ENCODE measurements around the gene MYOC. TPM values are rescaled to one million over a fixed set of nuclear protein-coding genes. Genes with fewer than 3 reads are reported as not detected.
"Not testable (repeated sequence)": the region's sequence is repeated elsewhere in the genome, so short reads cannot be mapped to it uniquely, and the experiment has no call there.

The MYOC gene
- total RNA-seq, 2 donors from 2014 or later, result 2.8 to 4.4 TPM

GRCh38 chr1:171623651-171624331, 28.7 kb downstream of the MYOC start:
- H3K4me3 ChIP-seq, result no peak overlapping the region
- TF ChIP-seq CTCF (IDR thresholded peaks at IDR 0.05), result no peak
- H3K27ac ChIP-seq, result no peak overlapping the region
- no peaks in the 10 kb centered on the region for H3K36me3 ChIP-seq
- no peaks in the 10 kb centered on the region for H3K27me3 ChIP-seq
- H3K4me1 ChIP-seq, result no peaks in the 10 kb centered on the region
- DNase-seq (ENCODE audit: low spot score), result no peak
- H3K9me3 ChIP-seq, result no peaks in the 10 kb centered on the region

GRCh38 chr1:171622152-171622462, 30.4 kb downstream of the MYOC start, which contains the start of gene MYOCOS:
Gene MYOCOS, plus strand, starts transcription at chr1:171622243. Its CDS starts 1,641 bp downstream, at chr1:171623884.
- H3K27ac ChIP-seq, result no peak within 1 kb of the TSS
- no peaks in the 10 kb centered on the region for H3K27me3 ChIP-seq
- H3K4me1 ChIP-seq, result no peaks in the 10 kb centered on the region
- no peaks in the 10 kb centered on the region for H3K9me3 ChIP-seq
- H3K36me3 ChIP-seq, result no peaks in the 10 kb centered on the region
- no peak within 1 kb of the TSS for H3K4me3 ChIP-seq
- DNase-seq (ENCODE audit: low spot score), result no peak
- no peak for TF ChIP-seq CTCF (IDR thresholded peaks at IDR 0.05)

GRCh38 chr1:171616586-171616985, 35.9 kb downstream of the MYOC start:
- Histone ChIP-seq H3K27ac (no peak overlapping the region), H3K36me3 (no peaks in the 10 kb centered on the region), H3K4me1 (no peaks in the 10 kb centered on the region), H3K9me3 (no peaks in the 10 kb centered on the region), H3K4me3 (no peak overlapping the region), H3K27me3 (no peaks in the 10 kb centered on the region)
- no peak for TF ChIP-seq CTCF (IDR thresholded peaks at IDR 0.05)
- no peak for DNase-seq (ENCODE audit: low spot score)

GRCh38 chr1:171615122-171615906, 37.2 kb downstream of the MYOC start:
- H3K4me1 ChIP-seq; H3K9me3 ChIP-seq; DNase-seq (ENCODE audit: low spot score); H3K27ac ChIP-seq; H3K4me3 ChIP-seq; H3K36me3 ChIP-seq; H3K27me3 ChIP-seq: not testable (repeated sequence)

- no peak overlapping the region for H3K27ac ChIP-seq
- no peak for TF ChIP-seq CTCF (IDR thresholded peaks at IDR 0.05)
- no peaks in the 10 kb centered on the region for H3K36me3 ChIP-seq
- no peak overlapping the region for H3K4me3 ChIP-seq
- H3K27me3 ChIP-seq, result no peaks in the 10 kb centered on the region
- no peak for DNase-seq (ENCODE audit: low spot score)
- no peaks in the 10 kb centered on the region for H3K9me3 ChIP-seq
- no peaks in the 10 kb centered on the region for H3K4me1 ChIP-seq
Observed at GRCh38 chr1:171613282-171613681, 39.2 kb downstream of the MYOC start.

GRCh38 chr1:171611306-171611705, 41.2 kb downstream of the MYOC start:
- no peak overlapping the region for H3K27ac ChIP-seq
- H3K36me3 ChIP-seq, result no peaks in the 10 kb centered on the region
- no peak overlapping the region for H3K4me3 ChIP-seq
- no peaks in the 10 kb centered on the region for H3K9me3 ChIP-seq
- H3K4me1 ChIP-seq, result no peaks in the 10 kb centered on the region
- no peak for TF ChIP-seq CTCF (IDR thresholded peaks at IDR 0.05)
- DNase-seq (ENCODE audit: low spot score), result no peak
- H3K27me3 ChIP-seq, result no peaks in the 10 kb centered on the region

Measured in right atrium auricular region (tissue), 2 donors.